HG03575 (cell line): ENCODE data around the gene WAC.
"Not testable (repeated sequence)": the region's sequence is repeated elsewhere in the genome, so short reads cannot be mapped to it uniquely, and the experiment has no call there.

Experiments
- ATAC-seq: cut with Tn5 transposase; IDR thresholded peaks from one replicate; pipeline ENCODE4 v1.9.1; 2021; ENCODE audit not compliant: unreplicated experiment, insufficient number of reproducible peaks, low FRiP score; ENCODE audit errors: extremely low read depth

WAC gene, protein sequence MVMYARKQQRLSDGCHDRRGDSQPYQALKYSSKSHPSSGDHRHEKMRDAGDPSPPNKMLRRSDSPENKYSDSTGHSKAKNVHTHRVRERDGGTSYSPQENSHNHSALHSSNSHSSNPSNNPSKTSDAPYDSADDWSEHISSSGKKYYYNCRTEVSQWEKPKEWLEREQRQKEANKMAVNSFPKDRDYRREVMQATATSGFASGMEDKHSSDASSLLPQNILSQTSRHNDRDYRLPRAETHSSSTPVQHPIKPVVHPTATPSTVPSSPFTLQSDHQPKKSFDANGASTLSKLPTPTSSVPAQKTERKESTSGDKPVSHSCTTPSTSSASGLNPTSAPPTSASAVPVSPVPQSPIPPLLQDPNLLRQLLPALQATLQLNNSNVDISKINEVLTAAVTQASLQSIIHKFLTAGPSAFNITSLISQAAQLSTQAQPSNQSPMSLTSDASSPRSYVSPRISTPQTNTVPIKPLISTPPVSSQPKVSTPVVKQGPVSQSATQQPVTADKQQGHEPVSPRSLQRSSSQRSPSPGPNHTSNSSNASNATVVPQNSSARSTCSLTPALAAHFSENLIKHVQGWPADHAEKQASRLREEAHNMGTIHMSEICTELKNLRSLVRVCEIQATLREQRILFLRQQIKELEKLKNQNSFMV

DNA sequence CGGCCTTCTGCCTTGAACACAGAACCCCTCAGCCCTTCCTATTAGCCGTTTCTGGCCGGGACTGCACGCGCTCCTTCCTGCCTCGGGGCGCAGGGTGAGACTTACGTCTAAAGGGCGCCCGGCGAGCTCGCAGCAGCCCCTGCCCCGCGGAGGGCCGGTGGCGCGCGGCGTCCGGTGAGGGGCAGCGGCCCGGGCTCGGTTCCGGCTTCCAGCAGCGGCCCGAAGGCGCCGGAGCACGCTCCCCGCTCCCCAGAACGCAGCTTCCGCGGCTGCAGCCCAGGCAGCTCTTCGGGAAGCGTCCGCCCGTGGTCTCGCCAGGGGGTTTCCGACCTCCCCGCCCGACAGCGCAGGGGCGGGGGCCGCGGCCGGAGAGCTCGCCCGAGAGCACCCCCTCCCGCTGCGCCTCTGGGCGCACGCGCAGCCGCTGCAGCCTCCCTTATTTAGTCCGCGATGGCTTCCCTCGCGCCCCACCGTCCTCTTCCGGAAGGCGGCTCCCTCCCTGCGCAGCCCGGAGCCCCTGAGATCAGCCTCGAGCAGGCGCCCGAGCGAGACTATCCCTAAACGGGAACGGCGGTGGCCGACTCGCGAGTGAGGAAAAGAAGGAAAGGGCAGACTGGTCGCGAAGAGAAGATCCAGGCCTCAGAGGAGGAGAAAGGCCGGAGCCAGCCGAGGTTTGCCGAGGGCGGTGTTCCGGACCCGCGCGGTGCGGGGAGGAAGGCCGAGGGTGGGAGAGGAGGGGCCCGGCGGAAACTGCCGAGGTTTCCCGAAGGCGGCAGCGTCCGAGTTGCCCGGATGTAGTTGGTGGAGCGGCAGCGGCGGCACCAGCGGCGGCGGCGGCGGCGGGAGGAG lies at the start of gene WAC:
TSS of gene WAC (plus strand) at position 782 of the 849 bp plus-strand sequence. CDS start 462 bp downstream, outside the sequence.
- ATAC-seq: peak; percentile 64

DNA sequence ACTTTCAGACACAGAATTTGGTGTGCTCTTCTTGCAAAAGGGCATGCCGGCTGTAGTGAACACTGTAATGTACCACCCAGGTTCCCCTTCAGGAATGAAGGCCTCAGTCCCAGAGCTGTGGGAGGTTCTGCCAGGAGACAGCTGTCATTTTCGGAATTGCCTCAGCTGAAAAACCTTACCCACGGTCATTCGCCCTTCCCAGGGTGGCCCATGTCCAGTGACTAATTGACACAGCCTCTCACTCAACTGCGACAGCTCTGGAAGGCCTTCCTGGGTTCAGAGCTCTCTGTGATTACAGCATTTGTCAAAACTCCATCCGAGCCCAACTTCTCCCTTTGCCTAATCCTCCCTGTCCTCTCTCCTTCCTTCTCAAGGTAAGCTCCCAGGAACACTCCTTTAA lies 43.7 kb upstream of the WAC start:
- ATAC-seq: no peak

- not testable (repeated sequence) for ATAC-seq
Observed at GRCh38 chr10:28490256-28490865, 42.6 kb upstream of the WAC start.

DNA sequence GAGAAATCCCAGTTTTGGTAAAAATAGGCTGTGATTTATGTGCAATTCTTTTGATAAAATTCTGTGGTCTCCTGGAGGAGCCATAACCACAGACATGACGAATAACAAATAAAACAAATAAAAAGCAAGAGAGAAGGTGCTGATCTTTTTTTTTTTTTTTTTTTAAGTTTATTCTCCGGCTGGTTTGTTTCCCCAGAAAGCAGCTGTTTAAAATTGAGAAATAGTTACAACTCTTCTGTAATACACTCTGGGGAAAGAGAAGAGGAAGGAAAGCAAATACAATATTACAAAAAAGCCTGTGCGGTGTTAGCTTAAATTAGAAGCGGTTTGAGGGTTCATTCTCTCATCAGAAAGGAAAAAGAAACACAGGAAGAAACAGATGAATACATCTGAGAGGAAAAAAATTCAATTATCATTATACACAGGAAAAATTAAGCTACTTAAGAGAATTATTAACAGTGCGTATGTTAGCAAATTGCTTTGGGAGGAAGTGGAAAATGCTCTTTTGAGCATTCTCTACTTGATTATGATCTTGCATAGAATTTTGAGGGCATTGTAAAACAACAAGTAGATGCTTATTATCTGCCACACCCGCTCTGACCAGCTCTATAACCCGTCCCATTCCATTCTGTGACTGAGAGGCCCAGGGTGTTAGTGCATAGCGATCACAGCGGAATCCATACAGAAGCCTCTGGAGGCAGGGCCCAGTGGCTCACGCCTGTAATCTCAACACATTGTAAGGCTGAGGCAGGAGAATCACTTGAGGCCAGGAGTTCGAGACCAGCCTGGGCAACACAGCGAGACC lies 40.6 kb upstream of the WAC start:
- no peak for ATAC-seq

- no peak for ATAC-seq
Observed at GRCh38 chr10:28494420-28494819, 38.5 kb upstream of the WAC start.

DNA sequence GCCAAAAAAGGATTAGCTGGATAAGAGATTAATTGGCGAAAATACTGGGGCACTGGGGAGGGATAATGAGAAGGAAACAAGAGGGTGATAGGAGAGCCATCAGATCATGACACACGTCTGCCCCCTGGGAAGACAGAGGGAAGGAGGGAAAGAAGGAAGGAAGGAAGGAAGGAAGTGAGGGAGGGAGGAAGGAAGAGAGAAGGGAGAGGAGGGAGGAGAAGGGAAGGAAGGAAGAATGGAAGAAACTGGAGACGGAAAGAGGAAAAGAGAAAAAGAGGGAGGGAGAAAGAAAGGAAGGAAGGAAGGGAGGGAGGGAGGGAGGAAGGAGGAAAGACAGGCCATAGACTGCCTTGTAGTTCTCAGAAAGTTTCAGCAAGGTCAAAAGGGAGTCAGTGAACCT lies 37.8 kb upstream of the WAC start:
- ATAC-seq: no peak

DNA sequence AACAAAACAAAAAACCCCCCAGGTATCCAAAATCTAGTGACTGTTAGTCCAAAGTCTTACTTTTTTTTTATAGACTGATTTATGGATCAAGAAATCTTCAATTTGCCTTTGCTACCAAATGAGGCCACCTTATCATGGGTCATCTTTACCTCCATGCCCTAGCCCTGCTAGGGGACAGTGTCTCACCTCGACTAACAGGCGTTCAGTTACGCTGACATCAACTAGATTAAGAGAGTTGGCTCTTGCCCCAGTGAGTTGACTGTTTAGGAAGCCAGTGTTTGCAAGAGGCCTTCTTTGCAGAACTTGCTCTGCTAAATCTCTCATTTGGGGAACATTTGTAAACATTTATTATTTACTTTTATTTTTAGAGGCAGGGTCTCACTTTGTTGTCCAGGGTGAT lies 36.9 kb upstream of the WAC start:
- ATAC-seq: no peak

DNA sequence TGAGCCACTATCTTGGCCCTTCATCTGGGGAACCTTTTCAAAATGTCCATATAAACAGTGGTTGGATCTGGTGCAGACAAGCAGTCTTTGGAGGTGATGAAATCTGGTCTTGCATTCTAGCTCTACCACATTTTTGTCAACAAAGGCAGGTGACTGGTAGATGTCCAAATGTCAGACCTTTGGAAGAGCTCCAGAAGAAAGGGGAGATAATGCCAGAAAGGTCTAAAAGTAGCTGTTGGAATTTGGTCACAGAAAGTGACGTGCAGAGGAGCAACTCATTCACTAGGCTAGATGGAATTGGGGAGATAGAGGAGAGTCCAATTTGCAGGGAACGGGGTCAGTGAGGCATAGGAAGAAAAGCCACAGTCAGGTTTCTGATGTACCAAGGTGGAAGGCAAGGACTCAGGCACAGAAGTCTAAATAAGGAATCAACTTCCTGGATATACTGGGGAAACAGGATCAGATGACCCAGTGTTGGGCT lies 36.4 kb upstream of the WAC start:
- no peak for ATAC-seq

- ATAC-seq: no peak
Observed at GRCh38 chr10:28497313-28498126, 35.4 kb upstream of the WAC start.

DNA sequence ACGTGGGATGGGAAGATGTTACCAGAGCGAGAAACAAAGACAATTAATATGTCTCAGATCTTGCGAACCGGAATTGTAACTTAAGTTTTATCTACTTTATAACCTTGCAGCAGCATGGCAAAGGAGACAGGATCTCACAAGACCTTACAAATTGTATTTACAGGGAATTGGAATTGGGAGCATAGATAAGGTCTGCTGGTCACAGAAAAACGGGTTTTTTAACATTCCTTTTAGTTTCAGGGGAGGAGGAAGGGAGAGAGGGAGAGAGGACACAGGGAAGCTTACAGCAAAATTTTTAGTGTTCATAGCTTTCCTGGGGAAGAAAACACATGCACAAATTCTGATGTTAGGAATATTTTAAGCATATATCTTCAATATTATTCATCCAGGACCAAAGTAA lies 32.7 kb upstream of the WAC start:
- not testable (repeated sequence) for ATAC-seq

DNA sequence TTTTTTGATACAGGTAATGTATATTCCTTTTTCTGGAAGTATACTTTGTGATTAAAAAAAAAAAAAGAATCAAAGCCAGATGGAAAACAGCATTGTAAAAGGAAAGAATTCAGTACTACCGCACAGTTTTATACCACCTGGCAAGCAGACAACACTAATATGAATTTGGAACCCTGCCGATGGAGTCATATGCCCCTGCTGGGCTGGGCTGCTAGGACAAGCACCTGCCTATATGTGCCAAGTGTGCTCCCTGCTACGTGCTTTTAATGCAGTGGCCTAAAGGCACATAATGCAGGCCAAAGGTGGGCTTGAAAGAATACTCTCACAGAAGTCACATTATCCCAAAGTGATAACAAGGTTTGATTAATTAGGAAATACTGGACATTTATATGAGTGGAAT lies 29.8 kb upstream of the WAC start:
- no peak for ATAC-seq

DNA sequence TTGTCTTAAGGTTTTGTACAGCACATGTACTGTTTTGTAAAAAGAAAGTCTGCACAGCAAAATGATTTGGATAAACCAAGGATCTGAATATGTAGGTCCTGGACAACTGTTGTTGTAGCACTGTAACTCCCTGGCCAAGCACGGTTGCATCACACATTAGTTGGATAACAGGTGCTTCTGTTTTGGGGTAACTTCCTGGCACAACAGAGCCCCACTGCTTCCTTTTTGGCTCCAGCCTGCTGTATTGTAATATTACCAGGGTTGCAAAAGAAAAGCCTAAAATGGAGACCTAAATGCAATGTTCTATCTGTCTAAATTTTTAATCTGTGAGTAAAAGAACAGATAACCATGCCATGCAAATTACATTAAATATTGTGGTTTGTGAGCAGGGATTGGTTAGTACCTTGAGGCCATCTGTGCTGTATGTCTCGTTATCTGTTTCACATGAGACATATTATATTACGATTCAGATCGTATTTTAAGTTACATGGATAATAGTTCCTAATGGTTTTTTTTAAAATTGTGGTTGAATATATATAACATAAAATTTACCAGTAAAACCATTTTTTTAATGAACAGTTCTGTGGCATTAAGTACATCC lies 27.5 kb upstream of the WAC start:
- no peak for ATAC-seq

- ATAC-seq: no peak
Observed at GRCh38 chr10:28508304-28508925, 24.5 kb upstream of the WAC start.

- no peak for ATAC-seq
Observed at GRCh38 chr10:28509286-28509685, 23.6 kb upstream of the WAC start.

- no peak for ATAC-seq
Observed at GRCh38 chr10:28514648-28515047, 18.3 kb upstream of the WAC start.

DNA sequence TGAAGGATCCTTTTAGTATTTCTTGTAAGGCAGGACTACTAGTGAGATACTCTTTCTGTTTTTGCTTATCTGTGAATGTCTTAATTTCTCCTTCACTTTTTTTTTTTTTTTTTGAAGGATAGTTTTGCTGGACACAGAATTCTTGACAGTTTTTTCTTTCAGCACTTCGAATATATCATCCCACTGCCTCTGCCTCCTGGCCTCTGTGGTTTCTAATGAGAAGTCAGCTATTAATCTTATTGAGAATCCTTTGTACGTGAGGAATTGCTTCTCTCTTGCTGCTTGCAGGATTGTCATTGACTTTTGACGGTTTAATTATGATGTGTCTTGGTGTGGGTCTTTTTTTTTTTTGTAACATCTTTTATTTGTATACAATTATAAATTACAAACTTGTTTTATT lies 12.6 kb upstream of the WAC start:
- ATAC-seq: no peak

DNA sequence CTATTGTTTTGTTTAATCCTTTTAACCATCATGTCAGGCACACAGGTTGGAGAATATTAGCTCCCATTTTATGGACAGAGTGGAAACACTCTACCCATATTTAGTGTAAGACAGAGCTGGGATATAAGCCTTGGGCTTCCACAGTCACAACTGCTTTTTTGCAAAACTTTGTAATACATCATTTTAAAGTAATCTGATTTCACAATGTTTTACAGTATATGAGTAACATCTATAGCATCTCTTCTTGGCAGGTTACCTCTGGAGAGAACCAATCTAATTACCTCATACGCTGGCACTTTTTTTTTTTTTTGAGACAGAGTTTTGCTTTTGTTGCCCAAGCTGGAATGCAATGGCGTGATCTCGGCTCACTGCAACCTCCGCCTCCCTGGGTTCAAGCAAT lies 12.1 kb upstream of the WAC start:
- not testable (repeated sequence) for ATAC-seq
